OCI-LY1 (cell line): ENCODE measurements around the gene PPP1R36.
"Not testable (repeated sequence)": the region's sequence is repeated elsewhere in the genome, so short reads cannot be mapped to it uniquely, and the experiment has no call there.

Experiments
- H2AFZ ChIP-seq: fragments of 200-600 bp; sonication (generic), shearing (Covaris generic); 2 replicates; pipeline ENCODE4 v1.6.0; 2014; ENCODE audit warnings: antibody characterized with exemption, mild to moderate bottlenecking, low read length
- H3F3A ChIP-seq: fragments of 200-600 bp; sonication (generic), shearing (Covaris generic); 2 replicates; pipeline ENCODE4 v1.6.0; 2014; ENCODE audit warnings: mild to moderate bottlenecking, antibody characterized with exemption, low read length, moderate library complexity; ENCODE audit not compliant: insufficient read depth
- H3K27ac ChIP-seq: fragments of 200-600 bp; sonication (generic); 2 replicates; pipeline ENCODE4 v1.5.1; 2014; ENCODE audit warnings: low read length, mixed run types, mild to moderate bottlenecking, low read depth; ENCODE audit not compliant: poor library complexity, severe bottlenecking
- H3K27me3 ChIP-seq: fragments of 200-600 bp; sonication (generic); 2 replicates; pipeline ENCODE4 v1.6.0; 2014; ENCODE audit warnings: antibody characterized with exemption, mild to moderate bottlenecking, low read length, moderate library complexity; ENCODE audit not compliant: insufficient read depth
- H3K36me3 ChIP-seq: fragments of 200-600 bp; sonication (generic); 2 replicates; pipeline ENCODE4 v1.6.1; 2014; ENCODE audit warnings: mild to moderate bottlenecking, antibody characterized with exemption, low read length, moderate library complexity, mixed read lengths; ENCODE audit not compliant: insufficient read depth
- H3K4me1 ChIP-seq: fragments of 200-600 bp; sonication (generic); 2 replicates; pipeline ENCODE4 v1.5.1; 2014; ENCODE audit warnings: mild to moderate bottlenecking, low read length, moderate library complexity; ENCODE audit not compliant: insufficient read depth, severe bottlenecking
- H3K4me2 ChIP-seq: fragments of 200-600 bp; sonication (generic), shearing (Covaris generic); 2 replicates; pipeline ENCODE4 v1.6.1; 2014; ENCODE audit warnings: low read length
- H3K4me3 ChIP-seq: fragments of 200-600 bp; sonication (generic); 2 replicates; pipeline ENCODE4 v1.5.1; 2014; ENCODE audit warnings: low read length, low read depth, mild to moderate bottlenecking, mixed read lengths; ENCODE audit not compliant: poor library complexity, severe bottlenecking
- H3K79me2 ChIP-seq: fragments of 200-600 bp; shearing (Covaris generic); 2 replicates; pipeline ENCODE4 v1.6.1; 2016; ENCODE audit warnings: mixed run types, low read length, mixed read lengths; ENCODE audit not compliant: insufficient read depth
- H3K9ac ChIP-seq: fragments of 200-600 bp; sonication (generic), shearing (Covaris generic); 2 replicates; pipeline ENCODE4 v1.6.1; 2014; ENCODE audit warnings: mild to moderate bottlenecking, low read length, mixed read lengths
- H3K9me2 ChIP-seq: fragments of 200-600 bp; sonication (generic), shearing (Covaris generic); 2 replicates; pipeline ENCODE4 v1.6.1; 2014; ENCODE audit warnings: low read depth, mild to moderate bottlenecking, low read length, mixed read lengths
- H3K9me3 ChIP-seq: fragments of 200-600 bp; shearing (Covaris generic); 2 replicates; pipeline ENCODE4 v1.6.1; 2014; ENCODE audit warnings: low read length, mixed read lengths
- H4K20me1 ChIP-seq: fragments of 200-600 bp; sonication (generic), shearing (Covaris generic); 2 replicates; pipeline ENCODE4 v1.6.0; 2016; ENCODE audit warnings: mild to moderate bottlenecking, low read length; ENCODE audit not compliant: insufficient read depth
- EZH2 ChIP-seq: fragments of 200-600 bp; sonication (generic), shearing (Covaris generic); IDR thresholded peaks from 2 replicates; pipeline ENCODE4 v1.8.0; 2017; ENCODE audit warnings: borderline replicate concordance, mixed run types, mild to moderate bottlenecking, antibody characterized with exemption, low read length, moderate library complexity, mixed read lengths
- TF ChIP-seq, protein P1 (sequence below): fragments of 200-600 bp; sonication (generic), shearing (Covaris generic); IDR thresholded peaks from 2 replicates; pipeline ENCODE4 v1.5.1; 2017; ENCODE audit warnings: mild to moderate bottlenecking, antibody characterized with exemption, low read length, moderate library complexity, mixed read lengths

PPP1R36 gene

DNA sequence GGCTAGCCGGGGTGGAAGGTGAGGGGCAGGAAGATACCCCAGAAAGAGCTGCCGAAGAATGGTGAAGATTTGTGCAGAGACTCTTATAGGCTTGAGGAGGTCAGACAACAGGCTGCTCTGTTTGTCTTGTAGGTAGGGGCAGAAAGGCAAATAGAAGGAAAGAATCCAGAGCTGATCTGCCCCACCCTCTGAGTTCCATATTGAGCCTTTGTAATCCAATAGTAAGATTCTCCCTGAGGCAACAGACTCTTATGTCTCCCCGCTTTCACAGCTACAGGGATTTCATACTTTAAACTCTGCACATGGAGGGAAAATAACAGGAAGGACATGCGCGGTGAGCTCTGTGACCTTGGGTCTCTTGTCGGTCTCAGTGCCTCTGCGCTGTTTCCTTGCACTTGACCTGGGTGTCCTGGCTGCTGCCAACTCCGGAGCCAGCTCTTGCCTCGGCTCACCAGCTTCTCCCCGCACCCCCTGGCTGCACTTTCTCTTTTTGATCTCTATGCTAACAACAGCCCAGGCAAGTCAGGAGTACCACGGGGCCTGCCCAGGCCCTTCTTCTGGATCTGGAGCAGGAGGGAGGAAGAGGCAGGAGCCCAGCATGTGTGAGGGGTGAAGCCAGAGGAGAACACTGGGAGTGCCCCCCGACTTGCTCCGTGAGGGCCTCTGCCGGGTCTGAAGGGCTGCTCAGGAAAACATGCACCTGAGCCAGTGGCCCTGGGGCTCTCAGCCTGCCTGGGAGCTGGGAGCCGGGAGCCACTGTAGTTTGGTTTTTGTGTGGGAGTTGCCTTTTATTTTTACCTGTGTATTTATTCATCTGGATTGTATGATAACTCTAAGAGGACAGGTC, 75.8 kb downstream of the PPP1R36 start:
- Histone ChIP-seq H4K20me1 (no peaks in the 10 kb centered on the region), H3K4me1 (no peaks in the 10 kb centered on the region), H3F3A (no peaks in the 10 kb centered on the region), H3K27ac (no peak overlapping the region), H3K9me2 (no peaks in the 10 kb centered on the region), H2AFZ (no peak overlapping the region), H3K9me3 (no peaks in the 10 kb centered on the region), H3K4me3 (no peak overlapping the region), H3K36me3 (no peaks in the 10 kb centered on the region), H3K79me2 (no peaks in the 10 kb centered on the region), H3K4me2 (no peak overlapping the region), H3K9ac (no peak overlapping the region), H3K27me3 (no peaks in the 10 kb centered on the region; the same call in 1 of the 2 replicates)
- TF ChIP-seq, protein P1, sequence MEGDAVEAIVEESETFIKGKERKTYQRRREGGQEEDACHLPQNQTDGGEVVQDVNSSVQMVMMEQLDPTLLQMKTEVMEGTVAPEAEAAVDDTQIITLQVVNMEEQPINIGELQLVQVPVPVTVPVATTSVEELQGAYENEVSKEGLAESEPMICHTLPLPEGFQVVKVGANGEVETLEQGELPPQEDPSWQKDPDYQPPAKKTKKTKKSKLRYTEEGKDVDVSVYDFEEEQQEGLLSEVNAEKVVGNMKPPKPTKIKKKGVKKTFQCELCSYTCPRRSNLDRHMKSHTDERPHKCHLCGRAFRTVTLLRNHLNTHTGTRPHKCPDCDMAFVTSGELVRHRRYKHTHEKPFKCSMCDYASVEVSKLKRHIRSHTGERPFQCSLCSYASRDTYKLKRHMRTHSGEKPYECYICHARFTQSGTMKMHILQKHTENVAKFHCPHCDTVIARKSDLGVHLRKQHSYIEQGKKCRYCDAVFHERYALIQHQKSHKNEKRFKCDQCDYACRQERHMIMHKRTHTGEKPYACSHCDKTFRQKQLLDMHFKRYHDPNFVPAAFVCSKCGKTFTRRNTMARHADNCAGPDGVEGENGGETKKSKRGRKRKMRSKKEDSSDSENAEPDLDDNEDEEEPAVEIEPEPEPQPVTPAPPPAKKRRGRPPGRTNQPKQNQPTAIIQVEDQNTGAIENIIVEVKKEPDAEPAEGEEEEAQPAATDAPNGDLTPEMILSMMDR = no peak
- TF ChIP-seq EZH2 = no peak

DNA sequence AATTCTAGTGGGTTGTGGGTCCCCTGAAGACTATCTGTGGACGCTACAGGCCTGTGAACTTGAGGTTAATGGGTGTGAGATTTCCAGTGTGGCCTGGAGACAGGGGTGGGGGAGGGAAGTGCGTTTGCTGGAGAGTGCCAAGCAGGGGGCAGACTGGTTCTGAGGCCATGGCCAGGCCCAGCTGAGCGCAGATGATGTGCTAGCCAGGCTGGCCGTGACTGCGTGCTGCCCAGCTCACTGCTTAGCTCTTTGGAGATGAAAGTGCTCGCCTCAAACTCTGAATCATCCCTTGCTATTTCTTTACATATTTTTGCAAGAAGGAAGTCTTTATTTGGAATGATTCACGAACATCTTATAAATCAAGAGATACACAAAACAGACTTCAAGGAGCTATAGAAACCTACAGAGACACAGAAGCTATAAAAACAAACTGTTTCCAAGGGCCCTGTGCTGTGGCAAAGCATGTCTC, 79.2 kb downstream of the PPP1R36 start:
- Histone ChIP-seq H3K9me2 (no peaks in the 10 kb centered on the region), H3K9ac (no peak overlapping the region), H2AFZ (no peak overlapping the region), H3K27ac (no peak overlapping the region), H3K4me3 (no peak overlapping the region), H3K4me1 (peaks cover 15% of the 10 kb centered on the region), H3K36me3 (no peaks in the 10 kb centered on the region), H3K27me3 (no peaks in the 10 kb centered on the region), H3K9me3 (no peaks in the 10 kb centered on the region), H4K20me1 (no peaks in the 10 kb centered on the region), H3F3A (no peaks in the 10 kb centered on the region), H3K79me2 (no peaks in the 10 kb centered on the region), H3K4me2 (no peak overlapping the region)
- TF ChIP-seq, protein P1 = no peak
- TF ChIP-seq EZH2 = no peak

DNA sequence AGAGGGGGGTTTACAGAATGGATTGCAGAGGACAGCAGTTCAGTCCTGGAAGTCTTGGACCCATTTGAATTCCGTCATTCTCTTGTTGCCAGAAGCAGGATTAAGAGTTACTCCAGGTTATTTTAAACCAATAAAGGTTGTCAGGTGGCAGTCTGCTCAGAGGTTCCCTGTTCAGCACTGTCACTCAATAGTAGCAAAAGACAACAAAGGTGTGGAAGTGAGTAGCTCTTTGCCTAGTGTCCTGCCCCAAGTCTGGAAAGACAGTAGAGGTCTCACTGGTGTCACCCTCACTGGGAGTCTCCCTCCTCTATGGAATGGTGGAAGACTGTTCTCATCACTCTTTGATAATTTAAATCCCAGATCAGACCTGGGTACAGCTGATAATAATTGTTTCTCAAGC, 81.0 kb downstream of the PPP1R36 start:
- Histone ChIP-seq H3F3A (no peaks in the 10 kb centered on the region), H3K9ac (no peak overlapping the region), H3K4me2 (no peak overlapping the region), H3K4me3 (no peak overlapping the region), H3K9me3 (no peaks in the 10 kb centered on the region), H3K27ac (no peak overlapping the region), H3K27me3 (no peaks in the 10 kb centered on the region), H3K79me2 (no peaks in the 10 kb centered on the region), H4K20me1 (no peaks in the 10 kb centered on the region), H2AFZ (no peak overlapping the region), H3K4me1 (peaks cover 15% of the 10 kb centered on the region), H3K36me3 (no peaks in the 10 kb centered on the region), H3K9me2 (no peaks in the 10 kb centered on the region)
- TF ChIP-seq, protein P1 = no peak
- no peak for TF ChIP-seq EZH2

DNA sequence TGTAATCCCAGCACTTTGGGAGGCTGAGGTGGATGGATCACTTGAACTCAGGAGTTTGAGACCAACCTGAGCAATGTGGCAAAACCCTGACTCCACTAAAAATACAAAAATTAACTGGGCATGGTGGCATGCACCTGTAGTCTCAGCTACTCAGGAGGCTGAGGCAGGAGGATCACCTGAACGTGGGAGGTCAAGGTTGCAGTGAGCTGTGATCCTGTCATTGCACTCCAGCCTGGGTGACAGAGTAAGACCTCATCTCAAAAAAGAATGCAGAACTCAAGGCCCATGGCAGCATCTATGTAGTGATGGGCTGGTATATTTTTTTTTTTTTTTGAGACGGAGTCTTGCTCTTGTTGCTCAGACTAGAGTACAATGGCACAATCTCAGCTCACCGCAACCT, 81.5 kb downstream of the PPP1R36 start:
- H3K4me3 ChIP-seq, H3K9me3 ChIP-seq, H3K9ac ChIP-seq, H3K36me3 ChIP-seq, H3K9me2 ChIP-seq, H3K4me2 ChIP-seq, H3F3A ChIP-seq, H3K27ac ChIP-seq, H2AFZ ChIP-seq, H3K79me2 ChIP-seq, H3K27me3 ChIP-seq, H4K20me1 ChIP-seq: not testable (repeated sequence)
- H3K4me1 ChIP-seq = peaks cover 17% of the 10 kb centered on the region
